HG02588 (cell line): ENCODE results near the gene DPF3.
"Not testable (repeated sequence)": the region's sequence is repeated elsewhere in the genome, so short reads cannot be mapped to it uniquely, and the experiment has no call there.

Experiments
- ATAC-seq: cut with Tn5 transposase; IDR thresholded peaks from one replicate; pipeline ENCODE4 v1.9.1; 2021; ENCODE audit warnings: mild to moderate bottlenecking, moderate library complexity; ENCODE audit not compliant: unreplicated experiment

The DPF3 gene

DNA sequence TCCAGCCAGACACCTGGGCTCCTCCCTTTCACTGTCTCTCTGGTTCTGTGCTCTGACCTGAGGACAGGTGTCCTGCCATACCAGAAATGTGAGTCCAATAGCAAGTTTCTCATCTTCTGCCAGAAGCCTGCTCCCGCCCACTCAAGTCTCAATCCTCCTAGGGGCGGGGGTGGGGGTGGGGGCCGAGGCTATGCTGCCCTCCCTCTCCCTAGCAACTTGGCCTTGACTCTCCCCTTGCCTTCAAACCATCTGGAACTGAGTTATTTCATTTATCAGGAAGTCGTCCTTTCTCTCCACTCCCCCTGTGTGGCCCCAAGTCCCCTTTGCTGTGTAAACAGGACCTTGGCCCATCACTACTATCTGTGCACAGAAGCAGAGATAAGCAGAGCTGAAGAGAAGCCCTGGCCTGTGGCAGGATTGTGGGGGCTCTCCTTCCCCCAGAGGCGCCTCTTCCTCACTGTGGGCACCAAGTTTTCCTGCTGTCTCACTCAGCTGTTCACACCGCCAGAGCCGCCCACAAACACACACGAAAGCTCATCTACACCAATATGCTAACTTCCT is 117.1 kb downstream of the DPF3 start:
- ATAC-seq = no peak

DNA sequence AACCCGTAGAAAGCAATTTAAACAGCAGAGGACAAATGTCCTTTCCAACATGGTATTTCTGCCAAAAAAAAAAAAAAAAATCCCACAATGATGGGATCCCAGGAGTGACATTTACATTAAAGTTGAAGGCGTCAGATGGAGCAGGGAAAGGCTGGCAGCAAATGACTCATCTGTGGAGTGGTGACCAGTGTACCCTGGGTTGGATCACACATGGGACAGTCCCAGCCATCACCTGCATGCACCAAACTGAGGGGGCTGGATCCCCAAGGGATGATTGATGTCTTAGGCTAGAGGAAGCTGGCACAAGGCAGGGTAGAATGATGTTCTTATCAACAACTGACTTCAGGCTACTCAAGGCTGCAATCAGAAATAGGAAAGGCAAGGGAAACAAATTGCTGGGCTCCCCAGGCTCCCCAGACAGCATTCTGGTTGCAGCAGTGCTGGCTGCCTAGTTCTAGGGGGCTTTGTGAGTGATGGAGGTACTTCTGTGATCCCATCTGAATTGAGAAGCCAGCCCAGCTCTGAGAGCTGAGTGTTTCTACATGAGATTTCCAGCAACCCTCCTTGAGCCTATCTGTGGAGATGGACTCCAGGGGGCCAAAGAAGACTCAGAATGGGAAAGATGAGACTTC is 117.9 kb downstream of the DPF3 start:
- no peak for ATAC-seq

DNA sequence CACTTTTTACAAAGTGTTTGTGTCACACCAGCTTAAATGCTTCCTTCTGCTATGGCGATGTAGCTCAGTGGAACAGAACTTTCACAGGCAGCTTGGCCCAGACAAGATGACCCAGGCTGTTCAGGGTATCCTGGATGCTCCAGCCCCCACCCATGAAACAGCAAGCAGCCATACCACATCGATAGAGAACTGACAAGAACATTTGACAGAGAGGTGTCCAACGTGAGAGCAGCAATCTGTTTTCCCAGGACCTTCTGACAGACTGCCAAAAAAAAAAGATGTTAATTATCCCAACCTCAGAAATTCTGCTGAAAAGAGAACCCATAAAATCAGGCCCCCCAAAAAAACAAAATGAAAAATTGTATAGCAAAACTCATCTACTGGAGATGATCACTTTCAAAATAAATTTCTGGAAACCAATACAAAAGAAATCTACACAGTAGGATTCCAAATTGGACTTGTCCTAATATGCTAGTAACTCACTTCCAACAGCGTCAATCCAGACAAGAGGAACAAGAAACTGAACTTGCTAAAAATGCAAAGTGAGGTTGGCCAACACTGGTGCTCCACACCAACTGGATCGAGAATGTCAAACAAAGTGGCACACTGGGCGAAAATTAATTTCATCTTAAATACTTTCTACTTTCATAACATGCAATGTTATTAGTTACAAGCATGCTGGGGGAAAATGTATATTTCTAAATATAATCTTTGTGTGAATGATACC is 118.8 kb downstream of the DPF3 start:
- no peak for ATAC-seq

DNA sequence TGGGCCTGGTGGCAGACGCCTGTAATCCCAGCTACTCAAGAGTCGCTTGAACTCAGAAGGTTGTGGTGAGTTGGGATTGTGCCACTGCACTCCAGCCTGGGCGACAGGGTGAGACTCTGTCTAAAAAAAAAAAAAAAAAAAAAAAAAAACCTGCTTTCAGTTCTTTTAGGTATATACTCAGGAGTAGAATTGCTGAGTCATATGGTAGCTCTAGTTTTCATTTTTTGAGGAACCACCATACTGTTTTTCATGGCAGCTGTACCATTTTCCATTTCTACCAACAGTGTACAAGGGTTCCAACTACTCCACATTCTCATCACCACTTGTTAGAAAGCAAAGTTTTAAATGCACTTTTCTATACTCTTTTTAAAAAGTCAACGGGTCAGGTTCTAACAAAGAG is 119.8 kb downstream of the DPF3 start:
- no peak for ATAC-seq

DNA sequence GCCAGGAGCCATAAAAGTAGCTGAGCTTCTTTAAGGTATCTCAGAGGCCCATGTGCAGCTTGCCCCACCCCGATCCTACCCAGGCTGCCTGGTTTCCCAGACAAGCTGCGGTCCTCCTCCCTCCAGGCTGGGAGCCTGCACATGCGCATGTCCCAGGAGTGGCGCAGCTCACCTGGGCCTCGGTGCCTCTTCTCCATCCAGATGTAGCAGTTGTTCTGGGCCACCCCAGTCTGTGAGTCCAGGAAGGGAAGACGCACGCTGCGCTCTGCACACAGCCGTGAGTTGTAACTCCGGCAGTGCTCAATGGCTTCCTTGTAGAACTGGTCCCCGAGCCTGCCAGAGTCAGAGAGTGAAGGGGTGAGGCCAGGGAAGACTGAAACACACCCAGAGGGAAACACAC is 122.3 kb downstream of the DPF3 start:
- ATAC-seq = no peak

DNA sequence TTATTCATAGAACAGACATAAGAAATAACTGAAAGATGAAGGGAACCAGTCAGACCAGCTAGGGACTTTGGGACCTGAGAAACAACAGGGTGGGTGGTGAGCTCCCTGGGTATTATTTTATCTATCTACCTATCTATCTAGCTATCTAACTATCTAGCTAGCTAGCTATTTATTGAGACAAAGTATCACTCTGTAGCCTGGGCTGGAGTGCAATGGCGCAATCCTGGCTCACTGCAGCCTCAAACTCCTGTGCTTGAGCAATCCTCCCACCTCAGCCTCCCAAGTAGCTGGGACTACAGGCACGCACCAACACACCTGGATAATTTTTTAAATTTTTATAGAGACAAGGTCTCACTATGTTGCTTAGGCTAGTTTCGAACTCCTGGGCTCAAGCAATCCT is 127.6 kb downstream of the DPF3 start:
- no peak for ATAC-seq

DNA sequence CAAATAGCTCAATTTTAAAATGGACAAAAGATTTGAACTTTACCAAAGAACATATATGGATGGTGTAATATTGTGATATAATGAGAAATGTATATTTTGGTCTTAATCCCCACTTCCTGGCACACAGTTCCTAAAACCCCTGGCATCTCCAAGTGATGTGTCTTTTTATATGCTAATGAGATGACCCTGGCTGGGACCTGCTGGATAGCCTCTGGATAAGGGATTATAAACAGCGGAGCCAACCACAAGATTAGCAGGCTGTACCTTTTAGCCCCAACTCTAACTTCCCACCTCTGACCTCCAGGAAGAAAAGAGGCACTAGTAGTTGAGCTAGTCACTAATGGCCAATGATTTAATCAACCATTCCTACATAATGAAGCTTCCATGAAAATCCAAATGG is 130.0 kb downstream of the DPF3 start:
- no peak for ATAC-seq

DNA sequence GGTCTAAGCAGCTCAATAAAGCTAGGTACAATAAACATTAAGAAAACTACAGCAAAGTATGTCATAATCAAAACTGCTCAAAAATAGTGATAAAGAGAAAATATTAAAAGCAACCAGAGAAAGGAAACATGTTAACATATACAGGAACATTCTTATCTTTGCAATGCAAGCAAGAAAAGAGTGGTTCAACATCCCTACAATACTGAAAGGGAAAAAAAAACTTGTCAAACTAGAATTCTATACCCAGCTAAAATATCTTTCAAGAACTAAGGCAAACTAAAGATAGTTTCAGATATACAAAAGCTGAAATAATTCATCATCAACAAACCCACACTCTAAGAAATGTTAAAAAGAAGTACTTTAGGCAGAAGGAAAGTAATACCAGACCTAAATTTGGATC is 134.2 kb downstream of the DPF3 start:
- no peak for ATAC-seq

DNA sequence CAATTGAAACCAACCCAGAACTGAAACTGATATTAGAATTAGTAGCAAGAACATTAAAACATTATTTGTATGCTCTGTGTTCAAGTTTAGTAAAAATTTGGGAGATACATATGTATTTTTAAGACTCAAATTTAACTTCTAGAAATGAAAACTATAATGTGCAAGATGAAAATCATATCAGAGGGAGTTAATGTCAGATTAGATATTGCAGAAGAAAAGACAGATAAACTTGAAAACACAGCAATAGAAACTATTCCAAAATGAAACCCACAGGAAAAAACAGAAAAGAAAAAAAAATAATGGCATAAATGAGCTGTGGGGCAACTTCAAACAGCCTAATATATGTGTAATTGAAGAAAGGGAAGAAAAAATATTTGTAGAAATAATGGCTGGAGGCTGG is 134.9 kb downstream of the DPF3 start:
- ATAC-seq = no peak

DNA sequence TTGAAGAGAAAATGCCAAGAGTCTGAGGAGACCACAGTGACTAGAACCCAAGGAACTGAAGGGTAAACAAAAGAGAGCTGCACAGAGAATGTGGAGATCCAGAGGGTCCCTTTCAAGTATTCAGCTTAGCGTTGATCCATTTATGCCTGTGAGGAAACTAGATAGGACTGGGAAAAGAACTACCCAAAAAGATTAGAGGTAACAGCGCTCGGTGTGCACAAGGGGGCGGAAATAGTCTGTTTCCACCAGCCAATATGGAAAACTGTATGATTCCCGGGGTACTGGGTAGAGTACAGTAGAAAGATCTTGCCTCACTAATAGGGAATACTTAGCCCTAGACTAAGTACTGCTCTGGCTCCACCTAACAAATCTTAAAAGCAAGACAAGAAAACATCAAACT is 135.5 kb downstream of the DPF3 start:
- no peak for ATAC-seq

DNA sequence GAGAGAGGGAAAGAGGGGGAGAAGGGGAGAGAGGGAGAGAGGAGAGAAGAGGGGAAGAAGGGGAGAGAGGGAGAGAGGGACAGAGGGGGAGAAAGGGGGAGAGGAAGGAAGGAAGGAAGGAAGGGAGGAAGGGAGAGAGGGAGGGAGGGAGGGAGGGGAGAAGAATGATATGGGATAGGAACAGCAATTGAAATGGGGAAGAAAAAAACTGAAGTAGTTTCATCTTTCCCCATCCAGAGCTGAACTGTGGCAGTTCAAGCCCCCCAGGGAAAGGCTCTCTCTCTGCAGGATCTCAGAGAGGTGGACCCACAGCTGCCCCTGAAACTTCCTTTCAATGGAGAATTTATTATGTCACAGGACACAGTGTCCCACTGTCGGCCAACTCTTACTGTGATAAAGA is 136.9 kb downstream of the DPF3 start:
- no peak for ATAC-seq

DNA sequence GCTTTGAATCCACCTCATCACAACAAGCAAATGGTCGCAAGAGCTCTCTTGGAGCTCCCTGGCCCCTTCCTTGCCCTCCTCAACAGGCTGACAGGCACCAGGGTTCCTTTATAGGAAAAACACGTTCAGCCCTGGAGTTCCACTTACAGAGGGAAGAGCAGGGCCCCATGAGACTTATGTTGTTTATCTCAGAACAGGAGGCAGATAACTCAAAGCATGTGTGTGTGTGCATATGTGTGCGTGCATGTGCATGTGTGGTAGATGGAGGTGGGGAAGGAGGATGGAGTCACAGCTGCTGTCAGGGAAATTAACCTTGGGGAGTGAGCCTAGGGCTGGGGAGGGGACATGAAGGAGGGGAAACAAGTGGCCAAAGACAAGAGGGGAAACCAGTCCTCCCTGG is 138.1 kb downstream of the DPF3 start:
- ATAC-seq = no peak

DNA sequence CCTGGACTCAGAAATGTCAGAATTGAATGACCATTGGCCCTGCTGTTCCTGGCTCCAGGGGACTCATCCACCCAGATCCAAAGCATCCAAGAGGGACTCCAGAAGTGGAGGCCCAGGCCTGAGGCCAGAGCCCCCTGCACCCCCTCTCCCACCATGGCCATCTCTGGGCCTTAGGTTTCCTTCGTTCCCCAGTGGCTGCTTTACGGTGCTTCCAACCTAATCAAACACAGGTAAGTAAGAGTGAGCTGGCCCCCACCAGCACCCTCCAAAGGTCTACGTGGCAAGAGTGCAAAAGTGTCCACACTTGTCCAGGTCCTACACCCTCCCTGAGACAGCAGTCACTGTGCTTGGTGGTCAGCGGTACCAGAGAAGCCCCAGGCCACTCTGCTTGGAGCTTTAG is 139.0 kb downstream of the DPF3 start:
- no peak for ATAC-seq

DNA sequence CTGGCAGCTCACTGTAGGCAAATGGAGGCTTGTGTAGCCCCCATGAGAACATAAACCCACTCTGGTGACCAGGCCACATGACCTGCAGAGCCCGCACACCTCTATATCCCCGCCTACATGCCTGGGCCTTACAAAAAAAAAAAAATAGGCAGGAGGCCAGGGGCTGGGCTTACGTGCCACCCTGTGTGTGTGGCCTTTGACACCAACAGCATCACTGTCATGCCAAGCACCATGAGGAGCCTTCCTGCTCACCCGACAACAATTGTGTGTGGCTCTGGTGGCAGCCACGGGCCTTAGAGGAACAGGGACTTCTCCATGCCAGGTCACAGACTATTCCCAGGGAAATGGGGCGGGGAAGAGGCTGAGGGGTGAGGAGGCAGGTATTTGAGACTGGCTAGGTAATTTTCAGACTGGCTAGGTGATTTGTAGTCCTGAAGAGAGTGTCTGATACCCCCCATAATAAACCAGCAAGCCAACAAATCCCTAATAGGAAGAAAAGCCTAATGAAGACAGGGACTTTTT is 140.0 kb downstream of the DPF3 start:
- ATAC-seq = no peak

DNA sequence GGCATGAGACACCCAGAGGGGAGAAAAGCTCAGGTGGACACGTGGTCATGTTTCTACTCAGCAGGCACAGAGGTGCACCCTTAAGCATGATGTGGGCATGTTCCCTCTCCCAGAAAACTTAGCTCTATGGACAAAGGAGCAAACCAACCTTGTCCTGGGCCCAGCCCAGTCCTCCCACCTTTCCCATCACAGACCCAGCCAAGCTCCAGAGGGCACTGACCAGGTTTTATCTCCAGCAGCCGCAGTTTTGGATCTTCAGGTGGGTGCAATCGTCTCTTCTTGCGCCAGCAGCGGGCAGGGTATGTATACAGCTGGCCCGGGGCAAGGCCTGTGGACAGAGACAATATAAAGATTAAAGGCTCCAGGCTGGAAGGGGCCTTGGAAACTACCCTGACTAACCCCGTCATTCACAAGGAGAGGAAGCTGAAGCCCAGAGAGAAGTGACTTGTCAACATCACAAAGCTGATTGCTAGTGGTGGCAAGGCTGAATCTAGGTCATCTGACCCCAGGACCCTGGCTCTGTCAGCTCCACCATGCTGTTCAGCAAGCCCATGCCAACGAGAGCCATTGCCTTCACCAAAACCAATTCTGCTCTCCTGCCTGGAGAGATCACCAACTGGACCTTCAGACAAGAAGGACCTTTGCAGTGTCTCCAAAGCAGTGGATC is 140.7 kb downstream of the DPF3 start:
- no peak for ATAC-seq

DNA sequence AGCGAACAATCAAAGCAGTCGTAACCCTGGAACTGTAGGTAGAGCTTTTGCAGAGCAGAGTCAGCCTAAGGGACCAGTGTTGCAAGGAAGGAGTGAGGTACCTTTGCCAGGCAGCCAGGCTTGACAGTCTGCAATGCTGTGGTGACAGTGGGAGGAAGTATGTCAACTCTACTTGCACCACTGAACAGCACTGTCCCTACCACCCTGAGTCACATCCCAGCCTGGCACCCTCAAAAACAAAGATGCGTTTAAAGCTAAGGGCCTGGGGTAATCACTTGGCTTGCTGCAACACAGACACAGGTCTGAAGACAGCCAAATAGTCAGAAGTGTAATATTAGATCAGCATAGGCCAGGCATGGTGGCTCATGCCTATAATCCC is 141.9 kb downstream of the DPF3 start:
- no peak for ATAC-seq

DNA sequence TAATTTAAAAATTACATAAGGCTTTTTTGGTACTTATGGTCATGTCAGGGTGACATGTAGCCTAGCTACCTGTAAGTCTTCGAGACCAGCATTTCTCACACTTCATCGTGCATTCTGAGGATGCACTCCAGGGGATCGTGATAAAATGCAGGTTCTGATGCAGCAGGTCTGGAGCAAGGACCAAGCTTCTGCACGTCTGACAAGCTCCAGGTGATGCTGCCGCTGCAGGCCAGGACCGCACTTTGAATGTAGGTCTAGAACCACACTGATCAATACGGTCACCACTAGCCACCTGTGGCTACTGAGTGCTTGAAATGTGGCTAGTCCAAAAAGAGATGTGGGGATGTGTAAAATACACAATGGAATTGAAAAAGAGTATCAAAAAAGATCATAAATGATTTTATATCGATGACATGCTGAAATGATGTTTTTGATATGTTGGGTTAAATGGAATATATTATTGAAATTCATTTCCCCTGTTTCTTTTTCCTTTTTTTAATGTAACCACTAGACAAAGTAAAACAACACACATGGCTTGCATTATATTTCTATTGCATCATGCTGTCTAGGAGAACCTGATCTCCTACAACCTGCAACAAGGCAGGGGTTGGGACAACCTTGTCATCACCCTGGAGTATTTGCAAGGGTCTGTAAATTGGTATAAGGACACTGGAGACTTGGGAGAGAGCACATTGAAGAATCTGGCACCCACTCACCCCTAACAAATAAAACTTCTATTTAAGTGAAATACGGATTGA is 142.4 kb downstream of the DPF3 start:
- no peak for ATAC-seq

DNA sequence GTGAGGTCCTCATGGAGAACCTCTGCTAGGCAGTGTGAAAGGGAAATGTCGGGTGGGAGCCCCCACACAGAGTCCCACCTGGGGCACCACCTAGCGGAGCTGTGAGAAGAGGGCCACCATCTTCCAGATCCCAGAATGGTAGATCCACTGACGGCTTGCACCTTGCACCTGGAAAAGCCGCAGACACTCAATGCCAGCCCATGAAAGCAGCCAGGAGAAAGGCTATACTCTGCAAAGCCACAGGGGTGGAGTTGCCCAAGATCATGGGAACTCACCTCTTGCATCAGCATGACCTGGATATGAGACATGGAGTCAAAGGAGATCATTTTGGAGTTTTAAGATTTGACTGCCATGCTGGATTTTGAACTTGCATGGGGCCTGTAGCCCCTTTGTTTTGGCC is 145.0 kb downstream of the DPF3 start:
- ATAC-seq = not testable (repeated sequence)

DNA sequence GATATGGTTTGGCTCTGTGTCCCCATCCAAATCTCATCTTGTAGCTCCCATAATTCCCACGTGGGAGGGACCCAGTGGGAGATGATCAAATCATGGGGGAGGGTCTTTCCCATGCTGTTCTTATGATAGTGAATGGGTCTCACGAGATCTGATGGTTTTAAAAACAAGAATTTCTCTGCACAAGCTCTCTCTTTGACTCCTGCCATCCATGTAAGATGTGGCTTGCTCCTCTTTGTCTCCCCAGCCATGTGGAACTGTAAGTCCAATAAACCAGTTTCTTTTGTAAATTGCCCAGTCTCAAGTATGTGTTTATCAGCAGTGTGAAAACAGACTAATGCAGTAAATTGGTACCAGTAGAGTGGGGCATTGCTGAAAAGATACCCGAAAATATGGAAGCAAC is 146.2 kb downstream of the DPF3 start:
- no peak for ATAC-seq

DNA sequence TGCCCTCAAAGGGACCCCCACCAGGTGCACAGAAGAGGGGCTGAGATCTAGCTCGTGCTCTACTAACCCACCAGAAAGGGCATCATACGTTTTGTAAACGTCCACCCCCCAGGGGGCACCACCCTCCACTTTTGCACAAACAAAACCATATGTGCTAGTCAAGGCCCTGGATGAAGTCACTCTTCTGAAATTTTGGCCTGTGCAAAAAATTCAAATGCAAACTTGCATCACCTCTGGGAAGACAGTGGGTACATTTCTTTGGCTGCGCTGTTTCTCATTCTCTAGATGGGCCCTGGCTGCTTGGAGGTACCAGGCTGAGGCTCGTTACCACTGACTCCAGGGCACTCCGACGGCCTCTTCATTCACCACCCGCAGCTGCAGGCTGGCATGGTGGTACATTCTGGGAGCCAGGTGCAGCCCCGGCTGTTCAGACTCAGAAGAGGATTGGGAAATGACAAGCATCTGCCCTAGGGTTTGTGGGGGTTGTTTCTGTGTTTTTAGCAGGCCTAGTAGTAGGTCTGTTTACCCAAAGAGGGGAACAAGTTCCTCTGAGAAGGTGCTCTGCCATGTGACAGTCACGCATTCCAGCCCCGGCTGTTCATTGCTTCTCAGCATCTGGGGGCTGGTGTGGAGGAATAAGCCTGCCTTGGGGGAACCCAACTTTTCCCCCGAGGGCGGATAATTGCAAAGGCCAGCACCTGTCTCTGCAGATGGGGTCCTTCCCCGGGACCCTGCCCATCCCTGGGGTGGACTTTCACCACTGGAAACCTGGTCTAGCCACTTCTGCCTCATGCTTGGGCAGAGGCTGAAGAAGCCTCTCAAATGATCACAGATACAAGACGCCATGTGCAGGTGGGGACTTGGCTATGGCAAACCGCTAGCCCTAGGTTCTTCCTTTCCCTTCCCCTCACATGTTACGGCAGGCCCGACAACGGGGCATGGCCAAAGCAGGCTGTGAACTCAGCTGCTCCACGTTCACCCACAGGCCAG is 147.6 kb downstream of the DPF3 start:
- no peak for ATAC-seq
